Spleen (tissue), 7 donors: ENCODE data around the gene CFAP97D1.

ENCODE experiments used
- POLR2A ChIP-seq, 3 donors: fragments of 450-650 bp; IDR thresholded peaks; one replicate each; pipeline ENCODE4 v1.5.1; 2017; ENCODE audit warnings: antibody characterized with exemption in 3 of 3, mild to moderate bottlenecking in 1 of 3
- POLR2AphosphoS5 ChIP-seq, 3 donors: sonication (generic); formaldehyde crosslinking; IDR thresholded peaks; one replicate each; pipeline ENCODE4 v1.5.1; 2017; ENCODE audit warnings: antibody characterized with exemption in 3 of 3
- TF ChIP-seq, protein P1 (sequence below), 11 experiments: fragments of 200-600 bp in 7 of 11; fragments of 450-650 bp in 4 of 11; sonication (generic) in 4 of 11; IDR thresholded peaks in 8 of 11; conservative IDR thresholded peaks in 3 of 11; 1 replicate in 7 of 11; 2 replicates in 4 of 11; pipeline versions ENCODE4 v1.4.0 to v1.8.0; 2016 to 2021; ENCODE audit warnings: antibody characterized with exemption in 11 of 11, inconsistent platforms in 4 of 11, mild to moderate bottlenecking in 1 of 11
- donor health status: DM: no; HTN: no; CAD: no; lungs with moderate emphysema.
- donor health status: DM: no; HTN: no; CAD: no.
- donor health status: DM: no; HTN: no; CAD: no.

DNA sequence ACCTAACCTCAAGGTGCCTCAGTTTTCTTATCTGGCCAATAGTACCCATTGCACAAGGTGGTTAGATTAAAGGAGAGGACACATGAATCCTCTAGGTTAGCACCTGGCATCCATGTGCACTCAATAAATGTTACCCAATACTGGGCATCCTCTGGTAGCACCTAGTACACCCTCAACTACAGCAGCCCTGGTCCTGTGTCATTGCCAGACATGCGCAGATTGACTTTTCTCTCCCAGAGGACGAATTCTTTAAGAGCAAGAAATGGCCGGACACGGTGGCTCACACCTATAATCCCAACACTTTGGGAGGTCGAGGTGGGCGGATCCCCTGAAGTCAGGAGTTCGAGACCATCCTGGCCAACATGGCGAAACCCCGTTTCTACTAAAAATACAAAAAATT is 8.8 kb upstream of the CFAP97D1 start:
- TF ChIP-seq, protein P1, sequence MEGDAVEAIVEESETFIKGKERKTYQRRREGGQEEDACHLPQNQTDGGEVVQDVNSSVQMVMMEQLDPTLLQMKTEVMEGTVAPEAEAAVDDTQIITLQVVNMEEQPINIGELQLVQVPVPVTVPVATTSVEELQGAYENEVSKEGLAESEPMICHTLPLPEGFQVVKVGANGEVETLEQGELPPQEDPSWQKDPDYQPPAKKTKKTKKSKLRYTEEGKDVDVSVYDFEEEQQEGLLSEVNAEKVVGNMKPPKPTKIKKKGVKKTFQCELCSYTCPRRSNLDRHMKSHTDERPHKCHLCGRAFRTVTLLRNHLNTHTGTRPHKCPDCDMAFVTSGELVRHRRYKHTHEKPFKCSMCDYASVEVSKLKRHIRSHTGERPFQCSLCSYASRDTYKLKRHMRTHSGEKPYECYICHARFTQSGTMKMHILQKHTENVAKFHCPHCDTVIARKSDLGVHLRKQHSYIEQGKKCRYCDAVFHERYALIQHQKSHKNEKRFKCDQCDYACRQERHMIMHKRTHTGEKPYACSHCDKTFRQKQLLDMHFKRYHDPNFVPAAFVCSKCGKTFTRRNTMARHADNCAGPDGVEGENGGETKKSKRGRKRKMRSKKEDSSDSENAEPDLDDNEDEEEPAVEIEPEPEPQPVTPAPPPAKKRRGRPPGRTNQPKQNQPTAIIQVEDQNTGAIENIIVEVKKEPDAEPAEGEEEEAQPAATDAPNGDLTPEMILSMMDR (IDR thresholded peaks at IDR 0.05 in 8 of 11, conservative IDR thresholded peaks at IDR 0.05 in 3 of 11), result no peak
- no peak for TF ChIP-seq POLR2AphosphoS5 (IDR thresholded peaks at IDR 0.05)
- TF ChIP-seq POLR2A (IDR thresholded peaks at IDR 0.05), result no peak
